Central memory CD8-positive, alpha-beta T cell (primary cell): ENCODE data around the gene H19.

Source experiments
- ATAC-seq: fragments of 150-1000 bp; cut with Tn5 transposase; replicated peaks from 2 replicates; pipeline ENCODE4 v1.10.0; 2022; ENCODE audit warnings: mild to moderate bottlenecking, moderate FRiP score, moderate number of reproducible peaks; ENCODE audit not compliant: poor library complexity, severe bottlenecking; ENCODE audit errors: extremely low read depth
- DNase-seq, 2 donors: peaks; one replicate each; pipeline ENCODE4 v3.0.0; 2021; ENCODE audit warnings: low spot score in 2 of 2
- H3K27ac Mint-ChIP-seq: one replicate; pipeline ENCODE4 v1.8.0; 2022; ENCODE audit warnings: low read depth, mild to moderate bottlenecking, moderate library complexity, mixed read lengths
- H3K27me3 Mint-ChIP-seq: one replicate; pipeline ENCODE4 v1.8.0; 2022; ENCODE audit warnings: mixed read lengths
- H3K36me3 Mint-ChIP-seq: one replicate; pipeline ENCODE4 v1.8.0; 2022; ENCODE audit warnings: mild to moderate bottlenecking, moderate library complexity, mixed read lengths; ENCODE audit not compliant: insufficient read depth
- H3K4me1 Mint-ChIP-seq: one replicate; pipeline ENCODE4 v1.8.0; 2022; ENCODE audit warnings: mixed read lengths
- H3K4me3 Mint-ChIP-seq: one replicate; pipeline ENCODE4 v1.8.0; 2022; ENCODE audit warnings: mild to moderate bottlenecking, moderate library complexity, mixed read lengths
- H3K9me3 Mint-ChIP-seq: one replicate; pipeline ENCODE4 v1.8.0; 2022; ENCODE audit warnings: mixed read lengths

Gene H19

DNA sequence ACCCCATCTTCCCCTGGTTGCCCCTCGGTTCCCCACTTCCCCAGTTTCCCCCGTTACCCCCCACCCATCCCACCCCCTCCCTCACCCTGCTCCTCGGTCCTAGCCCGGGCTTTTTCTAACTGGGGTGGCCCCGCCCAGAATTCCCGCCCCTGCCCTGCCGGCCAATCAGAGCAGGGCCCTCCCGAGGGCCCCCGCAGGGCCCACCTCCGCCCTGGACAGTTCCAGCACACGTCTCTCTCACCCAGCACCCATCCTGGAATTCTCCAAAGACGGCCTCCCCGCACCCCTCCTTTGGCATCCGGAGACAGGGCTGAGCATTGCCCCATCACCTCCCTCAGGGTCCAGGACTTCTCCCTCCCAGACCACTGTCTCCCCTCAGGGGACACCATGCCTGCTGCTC lies at the start of gene H19:
Gene H19, minus strand, starts transcription at position 88 of the 400 bp plus-strand sequence.
- Mint-ChIP-seq H3K36me3 (no peaks in the 10 kb centered on the region), H3K4me3 (no peak within 1 kb of the TSS), H3K27me3 (no peaks in the 10 kb centered on the region), H3K9me3 (no peaks in the 10 kb centered on the region), H3K4me1 (no peaks in the 10 kb centered on the region), H3K27ac (no peak within 1 kb of the TSS)
- DNase-seq (no peak), ATAC-seq (no peak)

DNA sequence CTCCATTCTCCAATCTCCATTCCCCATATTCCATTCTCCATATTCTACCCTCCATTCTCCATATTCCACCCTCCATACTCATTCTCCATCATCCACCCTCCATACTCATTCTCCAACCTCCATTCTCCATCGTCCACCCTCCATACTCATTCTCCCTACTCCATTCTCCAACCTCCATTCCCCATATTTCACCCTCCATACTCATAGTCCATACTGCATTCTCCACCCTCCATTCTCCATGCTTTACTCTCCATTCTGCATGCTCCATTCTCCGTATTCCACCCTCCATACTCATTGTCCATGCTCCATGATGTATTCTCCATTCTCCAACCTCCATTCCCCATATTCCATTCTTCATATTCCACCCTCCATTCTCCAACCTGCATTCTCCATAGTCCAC lies 44.3 kb upstream of the H19 start:
- DNase-seq (no peak), ATAC-seq (no peak)
- H3K4me1 Mint-ChIP-seq = no peaks in the 10 kb centered on the region
- no peaks in the 10 kb centered on the region for H3K9me3 Mint-ChIP-seq
- no peak overlapping the region for H3K27ac Mint-ChIP-seq
- no peak overlapping the region for H3K4me3 Mint-ChIP-seq
- no peaks in the 10 kb centered on the region for H3K27me3 Mint-ChIP-seq
- no peaks in the 10 kb centered on the region for H3K36me3 Mint-ChIP-seq

DNA sequence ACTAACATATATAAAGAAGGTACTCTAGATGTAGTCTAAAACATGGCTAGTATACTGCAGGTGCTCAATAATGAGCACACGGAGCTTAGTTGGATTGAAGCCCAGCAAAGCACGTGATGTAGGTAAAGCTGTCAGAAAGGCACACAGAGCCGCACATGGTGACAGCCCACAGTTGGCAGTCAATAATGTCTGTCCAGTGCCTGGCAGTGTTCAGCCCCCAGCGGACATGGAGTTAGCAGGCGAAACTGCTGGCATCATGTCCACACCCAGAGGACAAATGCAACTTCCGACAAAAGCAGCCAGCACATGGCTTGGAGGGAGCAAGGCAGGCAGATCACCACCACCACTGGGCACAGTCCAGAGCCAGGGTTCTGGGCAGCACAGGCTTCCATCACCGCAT lies 43.5 kb upstream of the H19 start:
- no peaks in the 10 kb centered on the region for H3K27me3 Mint-ChIP-seq
- H3K4me1 Mint-ChIP-seq = no peaks in the 10 kb centered on the region
- ATAC-seq = no peak
- H3K4me3 Mint-ChIP-seq = no peak overlapping the region
- no peaks in the 10 kb centered on the region for H3K9me3 Mint-ChIP-seq
- DNase-seq = no peak
- no peak overlapping the region for H3K27ac Mint-ChIP-seq
- H3K36me3 Mint-ChIP-seq = no peaks in the 10 kb centered on the region

DNA sequence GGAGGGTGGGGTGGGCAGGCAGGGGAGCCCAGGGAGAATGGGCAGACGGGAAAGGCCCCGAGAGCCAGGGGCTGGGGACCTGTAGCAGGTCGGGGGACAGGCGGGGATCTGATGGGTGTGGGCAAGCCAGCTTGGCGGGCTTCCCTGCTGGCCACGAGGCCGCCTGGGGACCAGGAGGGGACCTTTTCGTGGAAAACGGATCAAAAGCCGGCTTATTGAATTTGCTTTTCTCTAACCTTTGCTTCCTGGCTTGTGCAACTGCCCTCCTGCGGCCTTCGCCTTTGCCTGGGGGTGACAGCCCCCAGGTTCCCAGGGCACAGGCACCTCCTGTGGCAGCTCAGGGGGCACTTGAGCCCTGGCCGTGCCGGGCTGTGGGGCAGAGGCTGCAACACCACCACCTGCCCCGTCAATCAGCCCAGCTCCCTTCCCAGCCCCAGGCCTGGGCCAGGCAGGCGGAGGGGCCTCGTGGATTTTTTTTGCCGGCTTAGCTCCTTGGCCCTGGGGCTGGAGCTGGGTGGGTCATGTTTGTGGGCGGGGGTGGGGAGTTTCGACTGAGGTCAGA lies 41.6 kb upstream of the H19 start:
- H3K27ac Mint-ChIP-seq = no peak overlapping the region
- H3K36me3 Mint-ChIP-seq = no peaks in the 10 kb centered on the region
- ATAC-seq (no peak), DNase-seq (no peak)
- no peaks in the 10 kb centered on the region for H3K4me1 Mint-ChIP-seq
- H3K27me3 Mint-ChIP-seq = no peaks in the 10 kb centered on the region
- no peaks in the 10 kb centered on the region for H3K9me3 Mint-ChIP-seq
- H3K4me3 Mint-ChIP-seq = no peak overlapping the region

DNA sequence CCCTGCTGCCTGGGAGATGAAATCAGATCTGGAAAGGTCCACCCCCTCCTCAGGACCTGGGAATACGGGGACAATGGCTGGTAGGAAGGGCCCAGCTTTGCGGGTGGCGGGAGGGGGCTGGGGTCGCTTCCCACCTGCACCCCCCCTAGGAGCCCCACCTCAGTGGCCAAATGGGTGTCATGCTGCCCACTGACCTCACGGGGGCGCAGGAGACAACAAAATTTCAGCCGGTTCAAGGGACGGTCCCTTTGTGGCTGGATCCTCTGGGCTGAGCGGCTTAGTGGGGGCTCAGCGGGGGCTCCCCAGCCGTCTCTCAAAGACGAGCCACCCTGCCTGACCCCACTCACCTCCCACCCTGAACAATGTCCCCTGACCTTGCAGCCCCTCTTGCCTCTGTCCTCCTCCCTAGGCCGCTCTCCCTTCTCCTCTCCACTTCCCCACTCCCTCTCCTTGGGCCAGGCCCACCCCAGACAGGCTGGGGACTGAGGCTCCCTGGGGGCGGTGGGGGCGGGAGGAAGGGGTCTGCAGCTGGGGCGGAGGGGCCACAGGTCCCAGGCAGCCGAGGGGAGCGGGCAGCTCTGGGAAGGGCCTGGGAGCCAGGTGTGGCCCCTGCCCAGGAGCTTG lies 39.3 kb upstream of the H19 start:
- H3K36me3 Mint-ChIP-seq = no peaks in the 10 kb centered on the region
- ATAC-seq (peak; percentile 36), DNase-seq (no peak)
- H3K27me3 Mint-ChIP-seq = no peaks in the 10 kb centered on the region
- no peaks in the 10 kb centered on the region for H3K4me1 Mint-ChIP-seq
- H3K9me3 Mint-ChIP-seq = no peaks in the 10 kb centered on the region
- no peak overlapping the region for H3K4me3 Mint-ChIP-seq
- no peak overlapping the region for H3K27ac Mint-ChIP-seq

DNA sequence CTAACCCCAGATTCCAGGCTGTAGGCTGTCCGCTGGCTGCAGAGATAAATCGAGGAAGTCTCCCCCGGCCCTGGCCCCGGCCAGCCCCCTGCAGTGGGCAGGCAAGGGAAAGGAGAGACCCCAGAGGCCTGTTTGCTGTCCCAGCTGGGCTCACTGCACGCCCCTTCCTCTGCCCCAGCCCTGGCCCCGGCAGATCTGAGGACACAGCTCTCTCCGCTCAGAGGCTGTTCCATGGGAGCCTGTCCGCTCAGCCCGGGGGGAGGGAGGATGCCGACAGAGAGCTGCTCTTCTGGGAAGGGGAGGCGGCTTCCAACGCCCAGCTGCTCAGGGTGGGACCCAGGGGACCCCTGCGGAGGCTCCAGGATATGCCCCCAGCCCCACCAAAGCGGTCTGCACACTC lies 37.7 kb upstream of the H19 start:
- Mint-ChIP-seq H3K36me3 (no peaks in the 10 kb centered on the region), H3K4me1 (no peaks in the 10 kb centered on the region), H3K9me3 (no peaks in the 10 kb centered on the region), H3K4me3 (no peak overlapping the region), H3K27me3 (no peaks in the 10 kb centered on the region), H3K27ac (no peak overlapping the region)
- DNase-seq (no peak), ATAC-seq (no peak)

DNA sequence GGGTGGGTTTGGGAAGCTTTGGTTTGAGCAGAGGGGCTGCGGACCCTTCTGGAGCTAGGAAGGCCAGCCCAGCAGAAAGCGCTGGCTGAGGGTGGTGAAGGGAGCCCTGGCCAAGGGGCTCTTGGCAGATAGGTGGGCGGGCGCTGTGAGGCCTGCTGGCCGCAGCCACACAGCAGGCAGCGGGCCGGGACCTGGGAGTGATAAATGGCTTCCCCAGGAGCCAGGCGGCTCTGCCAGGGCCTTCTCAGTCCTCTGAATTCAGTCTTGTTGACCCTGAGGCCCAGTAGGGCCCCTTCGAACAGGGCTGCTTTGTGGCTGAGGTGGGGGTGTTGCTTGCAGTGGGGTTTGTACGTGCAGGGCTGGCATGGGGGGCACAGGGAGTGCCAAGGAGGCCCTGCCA lies 33.4 kb upstream of the H19 start:
- Mint-ChIP-seq H3K27ac (no peak overlapping the region), H3K27me3 (no peaks in the 10 kb centered on the region), H3K4me3 (no peak overlapping the region), H3K4me1 (no peaks in the 10 kb centered on the region), H3K36me3 (no peaks in the 10 kb centered on the region), H3K9me3 (no peaks in the 10 kb centered on the region)
- DNase-seq = no peak
- no peak for ATAC-seq

DNA sequence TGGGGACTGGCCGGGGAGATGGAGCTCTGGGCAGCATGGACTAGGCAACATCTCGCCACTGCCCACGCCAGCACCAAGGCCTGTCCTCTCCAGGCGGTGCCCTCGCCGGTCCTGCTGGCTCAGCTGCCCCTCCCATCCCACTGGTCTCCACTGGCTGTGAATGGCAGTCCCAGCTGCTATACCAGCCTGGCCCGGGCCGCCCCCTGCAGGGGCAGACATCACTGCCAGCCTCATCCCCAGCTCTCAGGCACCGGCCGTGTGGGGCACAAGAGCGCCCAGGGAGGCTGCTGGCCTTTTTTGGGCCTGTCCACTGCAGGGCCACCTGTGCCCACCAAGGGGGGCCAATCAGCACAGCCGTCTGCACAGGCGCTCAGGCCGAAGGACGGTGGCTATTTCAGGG lies 30.1 kb upstream of the H19 start:
- Mint-ChIP-seq H3K9me3 (no peaks in the 10 kb centered on the region), H3K36me3 (no peaks in the 10 kb centered on the region), H3K4me1 (no peaks in the 10 kb centered on the region), H3K4me3 (no peak overlapping the region), H3K27ac (no peak overlapping the region), H3K27me3 (no peaks in the 10 kb centered on the region)
- no peak for ATAC-seq
- no peak for DNase-seq

DNA sequence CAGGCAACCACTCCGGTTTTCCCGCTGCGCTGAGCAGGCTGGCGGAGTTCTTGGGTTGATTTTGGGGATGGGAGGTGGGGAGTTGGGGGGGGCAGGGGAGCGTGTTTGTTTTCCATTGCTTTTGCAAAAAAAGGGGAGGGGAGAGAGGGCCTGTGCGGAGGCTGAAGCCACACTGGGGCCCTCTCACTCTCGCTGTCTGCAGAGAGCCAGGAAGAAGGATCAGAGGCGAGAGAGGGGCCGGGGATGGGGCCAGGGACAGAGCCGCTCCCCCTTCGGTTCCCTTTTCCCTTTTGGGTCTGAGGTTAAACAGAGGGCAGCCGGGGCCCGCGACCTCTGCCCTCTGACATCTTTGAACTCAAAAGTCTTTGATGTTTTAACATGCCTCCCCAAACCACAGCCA lies 17.4 kb upstream of the H19 start:
- no peak for DNase-seq
- H3K27me3 Mint-ChIP-seq = no peaks in the 10 kb centered on the region
- no peak overlapping the region for H3K4me3 Mint-ChIP-seq
- H3K4me1 Mint-ChIP-seq = no peaks in the 10 kb centered on the region
- no peak overlapping the region for H3K27ac Mint-ChIP-seq
- no peak for ATAC-seq
- H3K36me3 Mint-ChIP-seq = no peaks in the 10 kb centered on the region
- H3K9me3 Mint-ChIP-seq = no peaks in the 10 kb centered on the region

DNA sequence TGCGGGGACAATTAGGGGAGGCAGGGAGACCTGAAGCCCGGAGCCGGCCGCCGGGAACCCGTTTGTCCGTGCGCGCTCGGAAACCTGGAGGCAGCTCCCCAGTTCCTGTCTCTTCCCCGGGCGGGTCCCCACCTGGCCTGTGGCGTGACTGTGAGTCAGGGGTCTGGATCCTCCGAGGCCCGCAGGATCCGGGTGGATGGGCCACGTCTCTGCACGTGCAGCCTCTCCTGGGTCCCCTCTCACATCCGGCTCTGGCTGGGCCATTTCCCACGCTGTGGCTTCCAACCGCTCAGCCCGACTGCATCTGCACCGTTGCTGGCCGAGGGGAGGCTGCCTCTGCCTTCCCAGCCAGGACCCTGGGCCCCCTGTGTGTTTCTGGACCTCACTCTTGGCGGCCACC lies 14.8 kb upstream of the H19 start:
- ATAC-seq = no peak

DNA sequence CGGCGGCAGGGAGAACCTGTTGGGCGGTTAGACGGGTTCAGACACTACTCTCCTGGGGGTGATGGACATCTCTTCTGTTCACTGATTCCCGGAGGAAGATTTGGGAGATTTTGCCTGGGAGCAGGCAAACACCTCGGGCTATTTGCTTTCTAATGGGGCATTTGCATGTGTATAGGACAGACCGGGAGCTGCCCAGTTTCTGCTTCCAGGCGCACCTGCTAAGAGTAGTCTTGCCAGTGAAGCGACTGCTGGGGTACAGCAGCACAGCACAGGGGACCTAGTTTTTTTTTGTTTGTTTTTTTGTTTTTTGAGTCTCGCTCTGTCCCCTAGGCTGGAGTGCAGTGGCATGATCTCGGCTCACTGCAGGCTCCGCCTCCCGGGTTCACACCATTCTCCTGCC lies 6.8 kb upstream of the H19 start:
- Mint-ChIP-seq H3K4me1 (no peaks in the 10 kb centered on the region), H3K27ac (no peak overlapping the region), H3K36me3 (no peaks in the 10 kb centered on the region), H3K9me3 (no peaks in the 10 kb centered on the region), H3K4me3 (no peak overlapping the region), H3K27me3 (no peaks in the 10 kb centered on the region)
- ATAC-seq (no peak), DNase-seq (no peak)

More for the DNA sequence above, 14.8 kb upstream of the H19 start:
- H3K36me3 Mint-ChIP-seq = no peaks in the 10 kb centered on the region
- H3K27ac Mint-ChIP-seq = no peak overlapping the region
- DNase-seq = no peak
- H3K4me1 Mint-ChIP-seq = no peaks in the 10 kb centered on the region
- no peaks in the 10 kb centered on the region for H3K9me3 Mint-ChIP-seq
- no peak overlapping the region for H3K4me3 Mint-ChIP-seq
- no peaks in the 10 kb centered on the region for H3K27me3 Mint-ChIP-seq

DNA sequence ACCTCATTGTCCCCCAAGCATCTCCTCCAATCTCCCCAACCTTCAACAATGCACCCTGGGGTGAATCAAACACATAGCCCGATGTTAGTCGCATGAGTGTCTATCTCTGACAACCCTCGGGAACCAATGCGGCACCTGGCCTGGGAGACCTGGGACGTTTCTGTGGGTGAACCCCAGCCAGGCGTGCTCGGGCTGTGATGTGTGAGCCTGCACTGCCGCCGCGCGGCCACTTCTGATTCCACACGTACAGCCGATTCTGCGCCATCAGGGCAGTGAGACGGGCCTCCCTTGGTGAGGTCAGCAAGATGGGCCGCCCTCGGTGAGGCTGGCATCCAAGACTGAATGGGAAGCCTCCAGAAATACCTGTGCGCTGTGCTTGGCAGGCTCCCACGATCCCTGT lies 5.2 kb upstream of the H19 start:
- Mint-ChIP-seq H3K27ac (no peak overlapping the region), H3K27me3 (no peaks in the 10 kb centered on the region), H3K9me3 (no peaks in the 10 kb centered on the region), H3K4me3 (no peak overlapping the region), H3K4me1 (no peaks in the 10 kb centered on the region), H3K36me3 (no peaks in the 10 kb centered on the region)
- ATAC-seq (peak; percentile 63), DNase-seq (no peak)

DNA sequence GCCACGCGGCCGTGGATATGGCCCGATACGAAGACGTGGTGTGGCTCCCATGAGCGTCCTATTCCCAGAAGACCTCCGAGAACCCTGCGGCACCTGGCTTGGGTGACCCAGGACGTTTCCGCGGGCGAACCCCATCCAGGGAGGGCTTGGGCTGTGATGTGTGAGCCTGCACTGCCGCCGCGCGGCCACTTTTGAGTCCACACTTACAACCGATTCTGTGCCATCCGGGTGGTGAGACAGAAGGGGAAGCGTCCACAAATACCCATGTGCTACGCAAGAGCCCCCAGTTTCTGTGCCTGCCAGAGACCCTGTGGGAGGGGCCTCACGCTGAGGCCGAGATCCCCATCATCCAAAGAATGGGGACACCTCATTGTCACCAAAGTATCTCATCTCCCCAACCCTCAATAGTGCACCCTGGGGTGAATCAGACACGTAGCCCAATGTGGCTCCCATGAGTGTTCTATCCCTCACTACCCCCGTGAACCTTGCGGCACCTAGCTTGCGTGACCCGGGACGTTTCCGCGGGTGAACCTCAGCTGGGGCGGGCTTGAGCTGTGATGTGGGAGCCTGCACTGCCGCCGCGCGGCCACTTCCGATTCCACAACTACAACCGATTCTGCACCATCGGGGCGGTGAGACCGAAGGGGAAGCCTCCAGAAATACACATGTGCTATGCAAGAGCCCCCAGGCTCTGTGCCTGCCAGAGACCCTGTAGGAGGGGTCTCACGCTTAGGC lies 4.6 kb upstream of the H19 start:
- no peak overlapping the region for H3K27ac Mint-ChIP-seq

More for the DNA sequence above, 4.6 kb upstream of the H19 start:
- no peaks in the 10 kb centered on the region for H3K9me3 Mint-ChIP-seq
- ATAC-seq (peak; percentile 53), DNase-seq (no peak)
- no peaks in the 10 kb centered on the region for H3K4me1 Mint-ChIP-seq
- H3K36me3 Mint-ChIP-seq = no peaks in the 10 kb centered on the region
- H3K27me3 Mint-ChIP-seq = no peaks in the 10 kb centered on the region
- no peak overlapping the region for H3K4me3 Mint-ChIP-seq
